T-helper 1 cell treated with Interleukin-12 subunit alpha and Interleukin-12 subunit beta and Interleukin-4 antibody, amounts not matched to agents 30 ng/mL and 1 ng/mL, for 36 hours (primary cell): ENCODE data around the gene EMID1. TPM values are rescaled to one million over a fixed set of nuclear protein-coding genes. Genes with fewer than 3 reads are reported as not detected.

Experiments
- intact Hi-C: fragments of 100-400 bp; cut with micrococcal nuclease; formaldehyde crosslinking; loops from one replicate; pipeline ENCODE4 v1.15.1; 2024
- total RNA-seq: library from RNA; stranded (reverse); gene quantifications from 2 replicates; pipeline ENCODE4 v1.2.3, GENCODE V29; 2022

Gene EMID1
- total RNA-seq, 1 donor from 2014 or later, result not detected

GRCh38 chr22:29308148-29308790 is 102.6 kb downstream of the EMID1 start:
- intact Hi-C loops, result loop anchor here (5.0 kb wide), 1 partner anchor 79 kb away; the partner anchor contains the start of gene AP1B1

- intact Hi-C loops, result loop anchor here (5.0 kb wide), 1 partner anchor 78 kb away; the partner anchor contains the start of gene AP1B1
Observed at GRCh38 chr22:29308791-29309262, 103.1 kb downstream of the EMID1 start.

Other genes with a start within 250 kb of the EMID1 start
- gene C22orf31, start 144.1 kb upstream of the EMID1 start, total RNA-seq, result not detected in 2 replicates
- gene KREMEN1, start 132.9 kb upstream of the EMID1 start, total RNA-seq, result not detected in 2 replicates
- 44.8 and 48.0 TPM in 2 replicates for gene RHBDD3, start 62.1 kb downstream of the EMID1 start, total RNA-seq
- gene EWSR1, start 62.4 kb downstream of the EMID1 start, total RNA-seq, result 390 and 397 TPM in 2 replicates
- 2.7 TPM in 2 replicates for gene GAS2L1, start 100.8 kb downstream of the EMID1 start, total RNA-seq
- gene RASL10A, start 109.8 kb downstream of the EMID1 start, total RNA-seq, result 0.49 and 0.76 TPM in 2 replicates
- 91.8 and 92.7 TPM in 2 replicates for gene AP1B1, start 182.7 kb downstream of the EMID1 start, total RNA-seq
- gene RFPL1, start 232.7 kb downstream of the EMID1 start, total RNA-seq, result 0.15 TPM in 1 of 2 replicates, not detected in the other